HG03108 (cell line): ENCODE measurements around the gene SOX3.

ENCODE experiments used
- ATAC-seq: cut with Tn5 transposase; IDR thresholded peaks from one replicate; pipeline ENCODE4 v1.9.1; 2021; ENCODE audit warnings: moderate library complexity; ENCODE audit not compliant: unreplicated experiment

SOX3 gene

DNA sequence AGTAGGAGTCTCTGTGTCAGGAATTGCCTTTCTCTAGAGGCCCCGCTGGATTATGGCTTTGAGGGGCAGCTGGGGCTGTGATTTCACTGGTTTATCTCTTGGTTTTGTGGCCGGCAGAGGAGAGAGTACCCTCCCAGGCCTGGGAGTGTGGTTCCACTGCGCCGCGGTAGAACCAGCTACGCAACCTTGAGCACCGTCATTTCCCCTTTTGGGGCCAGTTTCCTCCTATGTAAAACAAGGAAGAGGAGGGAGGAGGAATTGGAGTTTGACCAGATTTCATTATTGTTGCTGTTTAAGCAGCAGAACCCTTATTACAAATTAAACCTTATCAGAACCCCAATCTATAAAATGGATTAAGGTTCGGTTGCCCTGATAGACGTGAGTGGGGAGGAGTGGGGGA lies 4.4 kb downstream of the SOX3 start:
- no peak for ATAC-seq

DNA sequence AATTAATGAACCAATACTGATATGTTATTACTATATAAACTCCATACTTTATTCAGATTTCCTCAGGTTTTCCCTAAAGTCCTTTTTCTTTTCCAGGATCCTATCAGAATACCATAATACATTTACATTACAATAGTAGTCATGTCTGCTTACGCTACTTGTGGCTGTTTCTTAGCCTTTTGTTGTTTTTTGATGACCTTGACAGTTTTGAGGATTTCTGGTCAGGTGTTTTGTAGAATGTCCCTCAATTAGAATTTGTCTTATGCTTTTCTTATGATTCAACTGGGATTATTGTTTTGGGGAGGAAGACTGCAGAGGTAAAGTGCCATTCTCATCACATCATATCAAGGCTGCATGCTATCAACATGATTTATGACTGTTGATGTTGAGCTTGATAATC lies 9.1 kb downstream of the SOX3 start:
- no peak for ATAC-seq

DNA sequence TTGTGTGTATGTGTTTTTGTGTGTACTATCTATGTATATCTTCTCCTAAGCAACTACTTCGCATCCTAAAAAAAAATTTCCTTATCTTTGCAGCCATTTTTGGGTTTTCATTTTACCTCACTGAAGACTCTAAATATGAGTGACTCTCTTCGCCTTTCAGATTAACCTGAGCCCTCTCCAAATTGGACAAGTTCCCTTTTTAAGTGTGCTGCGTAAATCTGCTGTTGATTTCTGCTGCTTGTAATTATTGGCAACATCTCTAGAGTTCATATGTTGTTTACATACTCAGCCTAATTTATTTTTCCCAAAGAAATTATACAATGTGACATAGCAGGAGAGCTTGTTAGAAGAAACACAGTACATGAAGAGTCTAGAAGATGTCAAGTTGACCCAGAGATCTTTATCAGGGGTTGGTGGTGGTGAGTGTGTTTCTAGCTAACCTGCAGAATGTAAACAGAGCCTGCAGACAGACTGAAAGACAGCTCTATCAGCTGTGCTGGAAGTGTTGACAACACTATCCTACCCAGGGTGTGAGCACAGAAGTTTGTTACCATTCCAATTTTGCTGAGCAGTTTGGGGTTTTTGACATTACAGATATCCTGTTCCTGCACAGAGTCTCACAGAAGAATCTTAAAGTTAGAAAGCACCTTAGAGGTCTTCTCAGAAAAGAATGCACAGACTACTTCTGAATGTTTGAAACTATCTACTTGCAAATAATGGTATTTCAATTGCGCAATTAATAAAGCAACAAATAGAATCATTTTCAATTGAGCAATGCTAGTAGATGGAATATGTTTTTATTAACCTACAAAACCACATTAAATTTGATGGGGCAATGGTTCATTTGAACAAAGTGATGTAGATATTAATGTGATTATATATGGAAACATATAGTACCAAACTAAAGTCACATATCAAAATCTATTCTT lies 12.5 kb downstream of the SOX3 start:
- ATAC-seq, result no peak

DNA sequence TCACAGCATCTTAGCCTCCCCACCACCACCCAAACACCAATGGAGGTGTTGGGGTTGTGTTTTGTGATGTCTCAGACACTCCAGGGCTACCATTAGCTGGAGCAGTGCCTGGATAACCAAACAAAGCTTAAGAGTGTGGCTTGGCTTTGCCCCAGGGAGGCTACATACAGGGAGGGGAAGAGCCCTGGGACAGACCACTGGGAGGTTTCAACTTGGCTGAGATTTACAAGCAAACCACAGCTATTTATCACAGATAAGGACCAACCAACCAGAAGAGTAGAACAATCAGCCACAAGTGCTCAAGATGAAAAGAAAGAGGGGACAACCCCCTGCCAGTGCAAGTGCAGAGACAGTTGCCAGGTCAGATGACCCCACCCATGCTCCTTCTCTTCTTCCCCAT lies 24.1 kb downstream of the SOX3 start:
- no peak for ATAC-seq

DNA sequence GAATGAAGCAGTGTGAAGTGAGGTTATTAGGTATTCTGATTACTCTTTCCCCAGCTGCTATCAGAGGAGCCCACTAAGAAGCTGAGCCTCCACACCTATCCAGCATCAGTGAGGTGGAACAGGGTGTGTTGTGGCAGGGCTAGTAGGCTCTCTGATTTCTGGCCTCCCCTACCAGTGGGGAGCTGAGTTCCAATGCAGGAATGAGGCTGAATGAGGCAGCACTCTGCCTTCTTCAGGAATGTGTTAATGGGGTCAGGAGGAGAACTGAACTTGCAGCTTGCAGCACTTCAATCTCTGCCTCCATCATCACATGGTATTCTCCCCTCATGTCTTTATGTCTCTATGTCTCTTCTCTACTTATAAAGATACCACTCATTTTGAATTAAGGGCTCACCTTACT lies 26.9 kb downstream of the SOX3 start:
- no peak for ATAC-seq

DNA sequence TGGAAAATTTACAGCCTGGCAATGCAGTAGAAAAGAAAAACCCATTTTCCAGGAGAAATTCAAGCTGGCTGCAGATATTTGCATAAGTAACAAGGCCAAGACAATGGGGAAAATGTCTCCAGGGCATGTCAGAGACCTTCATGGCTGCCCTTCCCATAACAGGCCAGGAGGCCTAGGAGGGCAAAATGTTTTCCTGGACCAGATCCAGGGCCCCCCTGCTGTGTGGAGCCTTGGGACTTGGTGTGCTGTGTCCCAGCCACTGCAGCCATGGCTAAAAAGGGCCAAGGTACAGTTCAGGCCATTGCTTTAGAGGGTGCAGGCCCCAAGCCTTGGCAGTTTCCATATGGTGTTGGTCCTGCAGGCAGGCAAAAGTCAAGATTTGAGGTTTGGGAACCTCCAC lies 29.8 kb downstream of the SOX3 start:
- no peak for ATAC-seq

DNA sequence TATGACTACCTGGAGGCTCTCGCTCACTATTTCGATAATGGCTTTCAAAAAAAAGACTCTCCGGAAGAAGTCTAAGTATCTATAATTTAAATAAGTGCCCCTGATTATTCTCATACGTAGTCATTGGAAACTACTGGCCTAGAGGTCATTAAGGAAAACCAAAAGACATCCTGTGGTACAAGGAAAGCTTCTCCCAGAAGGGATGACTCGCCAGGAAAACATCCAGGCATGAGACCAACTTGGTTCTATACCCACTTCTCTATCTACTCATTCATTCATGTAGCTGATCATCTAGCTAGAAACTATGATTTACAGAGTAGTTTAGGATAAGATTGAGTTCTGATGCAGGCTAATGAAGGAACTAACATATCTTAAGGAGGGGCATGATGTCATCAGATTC lies 37.7 kb downstream of the SOX3 start:
- ATAC-seq, result no peak
